Subcutaneous adipose tissue (tissue), 4 donors: Measurements from ENCODE around the gene ZFC3H1. TPM values are rescaled to one million over a fixed set of nuclear protein-coding genes. Genes with fewer than 3 reads are reported as not detected.

Experiments used
- total RNA-seq, 4 donors: library from RNA; depleted of rRNA; stranded (reverse); fragments of >200 nt; gene quantifications; one replicate each; pipeline ENCODE4 v1.1.0, GENCODE V29; 2016
- TF ChIP-seq, protein P1 (sequence below): fragments of 450-650 bp; IDR thresholded peaks from one replicate; pipeline ENCODE4 v1.5.1; 2016; ENCODE audit warnings: low read depth, mild to moderate bottlenecking, control low read depth, antibody characterized with exemption, moderate library complexity

Gene ZFC3H1
- total RNA-seq, 4 donors from 2014 or later = 68.7 to 117 (median 83.4) TPM

- TF ChIP-seq, protein P1, sequence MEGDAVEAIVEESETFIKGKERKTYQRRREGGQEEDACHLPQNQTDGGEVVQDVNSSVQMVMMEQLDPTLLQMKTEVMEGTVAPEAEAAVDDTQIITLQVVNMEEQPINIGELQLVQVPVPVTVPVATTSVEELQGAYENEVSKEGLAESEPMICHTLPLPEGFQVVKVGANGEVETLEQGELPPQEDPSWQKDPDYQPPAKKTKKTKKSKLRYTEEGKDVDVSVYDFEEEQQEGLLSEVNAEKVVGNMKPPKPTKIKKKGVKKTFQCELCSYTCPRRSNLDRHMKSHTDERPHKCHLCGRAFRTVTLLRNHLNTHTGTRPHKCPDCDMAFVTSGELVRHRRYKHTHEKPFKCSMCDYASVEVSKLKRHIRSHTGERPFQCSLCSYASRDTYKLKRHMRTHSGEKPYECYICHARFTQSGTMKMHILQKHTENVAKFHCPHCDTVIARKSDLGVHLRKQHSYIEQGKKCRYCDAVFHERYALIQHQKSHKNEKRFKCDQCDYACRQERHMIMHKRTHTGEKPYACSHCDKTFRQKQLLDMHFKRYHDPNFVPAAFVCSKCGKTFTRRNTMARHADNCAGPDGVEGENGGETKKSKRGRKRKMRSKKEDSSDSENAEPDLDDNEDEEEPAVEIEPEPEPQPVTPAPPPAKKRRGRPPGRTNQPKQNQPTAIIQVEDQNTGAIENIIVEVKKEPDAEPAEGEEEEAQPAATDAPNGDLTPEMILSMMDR = no peak
Measured at GRCh38 chr12:71599210-71599609, 64.4 kb downstream of the ZFC3H1 start.

DNA sequence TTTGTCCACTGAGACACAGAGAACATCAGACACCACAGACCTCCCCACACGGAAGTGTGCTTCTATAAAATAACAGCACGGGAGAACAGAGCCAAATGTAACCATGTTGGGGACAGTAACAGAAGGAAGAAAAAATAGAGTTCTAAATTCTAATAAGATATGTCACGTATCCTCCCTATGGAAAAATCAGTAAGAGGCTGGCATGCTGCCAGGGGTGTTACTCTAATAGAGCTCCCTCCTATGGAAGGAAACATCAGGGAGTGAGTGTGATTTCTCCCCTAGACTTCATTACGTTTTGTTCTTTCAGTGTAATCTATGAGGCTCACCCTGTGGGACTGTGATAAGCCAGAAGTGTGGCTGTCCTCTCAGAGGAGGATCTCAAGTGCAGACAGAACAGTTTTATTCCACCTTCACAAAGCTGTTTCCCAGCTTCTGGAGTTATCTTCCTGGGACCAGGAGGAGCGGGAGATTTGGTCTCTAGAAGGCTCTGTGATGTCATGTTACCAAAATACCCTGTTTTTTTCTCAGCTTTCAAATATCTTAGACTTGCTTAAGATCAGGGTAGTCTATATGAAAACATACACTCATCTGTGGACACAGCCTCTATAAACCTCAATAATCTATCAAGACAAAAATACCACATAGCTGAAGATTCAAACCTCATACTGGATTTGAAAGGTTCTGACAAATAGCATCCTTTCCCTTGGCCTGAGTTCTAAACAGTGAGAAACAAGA is 69.3 kb downstream of the ZFC3H1 start:
- TF ChIP-seq, protein P1 = no peak

DNA sequence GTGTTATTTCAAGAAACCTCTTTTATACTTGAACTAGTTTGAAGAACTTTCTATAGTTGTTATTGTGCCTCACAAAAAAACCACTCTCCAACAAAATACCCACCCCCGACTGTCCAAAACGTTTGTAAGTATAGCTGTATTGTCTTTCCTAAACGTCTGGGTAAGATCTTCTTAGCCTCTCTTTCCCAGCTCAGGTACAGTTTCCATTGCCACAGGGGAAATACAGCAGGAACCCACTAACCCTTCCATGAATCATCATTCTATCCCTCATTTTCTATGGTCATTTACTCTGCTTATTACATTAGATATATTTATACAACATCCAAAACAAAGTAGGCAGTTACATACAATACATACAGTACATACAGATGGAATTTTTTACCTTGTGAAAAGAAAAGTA is 70.8 kb downstream of the ZFC3H1 start:
- TF ChIP-seq, protein P1 = no peak

DNA sequence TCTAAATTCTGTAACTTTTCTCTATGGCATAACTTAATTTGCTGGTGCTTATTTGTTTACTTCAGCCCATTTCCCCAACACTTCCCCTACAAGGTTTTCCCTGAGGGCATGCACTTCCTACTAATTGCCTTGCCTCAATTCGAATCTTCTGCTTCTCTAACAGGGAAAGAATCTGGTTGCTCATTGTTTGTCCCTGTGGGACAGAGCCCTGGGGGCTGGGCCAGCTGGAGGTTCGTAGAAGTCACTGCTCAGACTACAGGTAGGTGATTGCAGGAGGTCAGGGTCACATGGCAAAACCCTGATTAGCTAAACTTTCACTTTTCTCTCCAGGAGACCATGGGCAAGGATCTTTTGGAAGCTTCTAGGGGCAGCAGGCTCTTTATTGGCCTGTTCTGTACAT is 72.0 kb downstream of the ZFC3H1 start:
- TF ChIP-seq, protein P1 = no peak

GRCh38 chr12:71589478-71589881 is 74.2 kb downstream of the ZFC3H1 start:
- TF ChIP-seq, protein P1 = no peak

DNA sequence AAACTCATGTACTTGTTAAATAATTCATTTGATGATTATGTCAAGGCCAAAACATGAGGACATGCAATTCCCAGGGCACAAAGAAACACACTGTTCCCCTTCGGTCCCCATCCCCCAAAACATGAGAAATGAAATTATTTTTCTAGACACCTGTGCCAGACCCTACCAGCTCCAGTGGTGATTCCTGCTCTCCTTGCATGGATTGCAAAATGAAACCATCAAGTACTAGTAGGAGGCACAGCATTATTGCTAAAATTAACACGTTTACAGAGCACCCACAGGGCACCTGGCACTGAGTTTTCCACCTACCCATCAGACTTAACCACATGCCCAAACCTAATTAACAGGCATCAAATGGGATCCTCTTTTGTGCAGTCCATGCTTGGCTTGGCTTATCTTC is 76.6 kb downstream of the ZFC3H1 start:
- TF ChIP-seq, protein P1 = no peak

DNA sequence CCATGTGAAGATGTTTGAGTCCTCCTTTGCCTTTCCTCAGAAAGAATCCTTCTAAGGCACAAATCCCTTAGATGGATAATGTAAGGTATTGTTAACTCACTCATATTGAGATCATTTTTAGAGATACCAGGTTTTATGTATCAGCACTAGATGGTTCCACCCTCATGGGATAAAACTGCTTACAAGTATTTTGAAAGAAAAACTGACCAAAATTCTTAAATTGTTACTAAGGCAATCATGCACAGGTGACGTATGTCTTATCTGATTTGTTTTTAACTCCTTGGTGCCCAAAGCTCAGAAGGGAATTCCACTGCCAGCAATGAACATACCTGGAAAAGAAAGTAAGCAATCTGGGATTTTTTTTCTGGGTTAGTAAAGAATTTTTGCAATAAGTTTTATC is 78.4 kb downstream of the ZFC3H1 start:
- TF ChIP-seq, protein P1 = no peak
